GM21360 (cell line): ENCODE measurements around the gene HLTF.
A peak's percentile ranks its signal among the peaks of the same experiment; 100 is the strongest.

Experiments used
- ATAC-seq: cut with Tn5 transposase; IDR thresholded peaks from one replicate; pipeline ENCODE4 v1.9.1; 2021; ENCODE audit warnings: mild to moderate bottlenecking, moderate library complexity; ENCODE audit not compliant: unreplicated experiment

The HLTF gene

DNA sequence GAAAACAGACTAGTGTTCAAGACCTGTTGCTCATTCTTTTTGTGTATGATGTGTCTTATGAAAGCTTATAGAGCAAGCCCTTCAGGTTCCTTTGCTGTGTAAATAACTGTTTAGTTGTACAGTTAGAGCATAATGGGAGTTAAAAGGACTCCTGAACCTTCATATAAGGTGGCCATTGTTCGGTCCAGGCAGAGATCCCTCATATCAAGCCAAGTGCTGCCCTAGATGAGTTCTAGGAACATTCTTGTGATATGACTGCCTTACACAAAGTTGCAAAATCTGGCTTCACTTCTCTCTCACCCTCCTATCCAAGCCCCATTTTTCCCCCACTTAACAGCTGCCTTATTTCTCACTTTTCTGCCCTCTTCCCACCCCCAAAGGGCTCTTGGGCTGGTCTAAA, 68.1 kb downstream of the HLTF start:
- no peak for ATAC-seq

DNA sequence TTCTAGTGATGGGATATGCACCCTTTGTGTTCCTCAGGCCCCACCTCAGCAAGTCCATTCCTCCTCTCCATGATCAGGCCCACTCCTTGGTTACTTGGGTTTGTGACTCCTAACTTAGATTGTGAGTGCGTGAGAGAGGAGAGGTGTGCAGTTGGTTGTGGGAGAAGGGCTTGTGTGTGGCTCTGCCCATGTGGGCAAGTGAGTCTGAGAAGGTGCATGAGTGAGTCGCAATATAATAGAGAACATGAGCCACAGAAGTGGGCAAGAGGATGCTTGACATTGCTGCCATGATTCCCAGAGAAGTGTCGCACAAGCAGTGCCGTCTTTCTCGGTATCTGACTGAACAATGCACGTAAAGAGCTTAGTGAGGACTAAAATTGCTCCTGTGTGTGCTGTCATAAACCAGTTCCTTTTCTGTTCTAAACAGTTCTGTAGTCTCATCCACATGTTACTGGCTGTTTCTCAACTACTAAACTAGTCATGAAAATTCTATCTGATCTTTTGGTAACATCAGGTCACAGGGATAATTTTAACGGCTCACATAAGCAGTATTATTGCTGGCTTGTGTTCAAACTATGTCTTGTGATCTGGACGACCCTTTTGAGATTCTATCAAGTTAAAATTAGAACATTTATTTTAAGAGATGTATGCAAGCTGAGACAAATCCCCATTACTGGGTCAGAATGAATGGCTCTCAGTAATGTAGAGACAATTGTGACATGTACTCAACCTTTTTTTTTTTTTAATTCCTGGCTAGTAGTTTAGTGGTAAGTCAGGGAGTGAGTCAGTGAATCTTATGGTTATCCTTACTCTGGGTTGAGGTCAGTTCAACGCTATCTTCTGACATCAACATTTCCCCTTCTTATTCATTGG, 69.4 kb downstream of the HLTF start:
- no peak for ATAC-seq

DNA sequence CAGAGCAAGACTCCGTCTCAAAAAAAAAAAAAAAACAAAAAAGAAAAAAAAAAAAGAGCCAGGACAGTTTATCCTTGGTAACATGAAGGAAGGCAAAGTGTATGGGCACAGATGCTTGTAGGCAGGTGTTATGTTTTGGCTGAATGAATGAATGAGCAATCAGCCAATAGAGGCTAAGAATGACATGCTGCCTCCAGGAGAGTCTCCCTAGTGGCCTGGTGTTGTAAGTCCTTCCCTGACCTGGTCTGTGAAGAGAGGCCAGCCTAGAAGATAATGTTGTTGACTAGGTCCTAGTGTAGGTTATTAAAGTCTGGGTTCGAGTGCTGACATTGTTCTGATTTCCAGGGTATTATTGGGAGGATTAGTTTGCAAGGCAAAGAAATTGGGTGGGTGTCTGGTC, 70.1 kb downstream of the HLTF start:
- no peak for ATAC-seq

DNA sequence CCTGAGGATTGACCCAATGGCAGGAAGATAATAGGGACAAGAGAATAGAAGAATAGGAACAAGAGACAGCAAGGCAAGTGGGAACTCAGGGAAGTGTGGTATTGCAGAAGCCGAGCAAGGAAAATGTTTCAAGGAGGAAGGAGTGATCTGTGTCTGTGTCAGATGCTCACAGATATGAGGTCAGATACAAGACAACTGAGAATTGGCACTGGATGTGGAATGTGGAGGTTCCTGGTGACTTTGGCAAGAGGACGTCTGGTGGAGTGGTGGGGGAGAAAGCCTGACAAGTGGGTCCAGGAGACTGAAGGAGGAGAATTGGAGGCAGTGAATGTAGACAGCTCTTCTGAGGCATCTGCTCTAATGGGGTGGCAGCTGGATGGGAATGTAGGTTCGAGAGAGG, 70.9 kb downstream of the HLTF start:
- ATAC-seq: no peak

DNA sequence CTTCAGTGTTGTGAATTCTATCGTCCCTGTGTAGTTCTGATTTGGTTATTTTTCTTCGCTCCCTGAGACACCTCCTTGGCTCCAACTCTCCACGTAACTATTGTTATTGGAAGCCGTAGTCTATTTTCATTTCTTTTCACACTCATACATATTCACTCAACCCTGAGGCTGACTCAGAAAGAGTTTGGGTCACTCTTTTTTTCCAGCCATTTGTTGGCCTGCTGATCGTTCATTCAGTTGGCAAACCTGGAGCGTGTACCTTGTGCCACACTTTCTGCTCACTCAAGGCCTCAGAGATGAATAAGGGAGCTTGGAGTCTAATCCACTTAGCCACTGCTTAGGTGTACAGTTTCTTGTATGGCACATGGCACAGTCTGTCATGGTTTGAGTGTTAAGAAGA, 72.6 kb downstream of the HLTF start:
- ATAC-seq: no peak

DNA sequence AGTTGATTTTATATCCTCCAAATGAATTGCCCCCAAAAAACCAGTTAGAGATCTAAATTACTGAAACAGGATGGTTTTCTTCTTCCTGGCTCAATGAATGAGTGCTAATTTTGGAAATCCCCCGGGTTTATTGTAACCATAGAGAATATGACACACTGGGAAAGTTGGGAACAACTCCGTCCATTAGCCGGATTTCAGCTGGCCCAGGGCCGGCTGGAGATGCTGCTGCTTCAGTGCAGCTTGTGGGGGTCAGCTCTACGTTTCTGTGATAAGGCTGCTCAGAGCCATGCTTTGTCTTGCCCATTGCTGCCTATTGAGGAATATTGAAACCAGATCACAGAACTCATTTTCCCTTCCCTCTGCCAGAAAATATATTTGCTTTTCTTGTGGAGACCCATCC, 74.7 kb downstream of the HLTF start:
- no peak for ATAC-seq

DNA sequence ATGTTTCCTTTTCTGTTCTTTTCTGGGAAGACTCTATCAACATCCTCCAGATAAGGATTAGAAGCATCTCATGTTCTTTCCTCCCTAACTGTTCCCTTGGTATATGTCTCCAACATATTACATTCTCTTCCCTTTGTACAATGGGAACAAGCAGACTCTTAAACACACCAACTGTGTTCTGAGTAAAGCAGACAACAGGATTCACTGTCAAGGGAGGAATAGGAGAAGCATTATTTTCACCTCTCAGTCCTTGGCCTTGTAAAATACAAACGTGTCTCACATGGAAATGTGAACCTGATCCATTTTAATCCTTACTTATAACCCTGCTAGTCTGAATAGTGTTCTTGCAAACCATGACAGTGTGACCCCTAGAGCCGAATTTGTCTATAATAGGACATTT, 75.4 kb downstream of the HLTF start:
- no peak for ATAC-seq

DNA sequence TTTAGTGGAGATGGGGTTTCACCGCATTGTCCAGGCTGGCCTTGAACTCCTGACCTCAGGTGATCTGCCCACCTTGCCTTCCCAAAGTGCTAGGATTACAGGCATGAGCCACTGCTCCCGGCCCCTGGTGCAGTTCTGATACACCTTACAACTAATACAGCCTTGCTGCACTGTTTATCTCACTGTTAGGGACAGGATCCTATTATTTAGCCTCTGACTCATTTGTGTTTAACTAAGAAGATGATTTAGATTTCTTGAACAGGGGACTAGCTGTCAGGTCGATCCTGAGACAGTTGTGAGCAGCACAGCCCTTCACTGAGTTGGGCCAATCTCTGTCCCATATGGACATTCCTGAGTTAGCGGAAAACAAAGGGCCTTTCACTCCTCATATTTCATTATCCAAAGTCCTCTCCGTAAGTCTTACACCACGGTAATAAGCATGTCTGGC, 75.8 kb downstream of the HLTF start:
- no peak for ATAC-seq

DNA sequence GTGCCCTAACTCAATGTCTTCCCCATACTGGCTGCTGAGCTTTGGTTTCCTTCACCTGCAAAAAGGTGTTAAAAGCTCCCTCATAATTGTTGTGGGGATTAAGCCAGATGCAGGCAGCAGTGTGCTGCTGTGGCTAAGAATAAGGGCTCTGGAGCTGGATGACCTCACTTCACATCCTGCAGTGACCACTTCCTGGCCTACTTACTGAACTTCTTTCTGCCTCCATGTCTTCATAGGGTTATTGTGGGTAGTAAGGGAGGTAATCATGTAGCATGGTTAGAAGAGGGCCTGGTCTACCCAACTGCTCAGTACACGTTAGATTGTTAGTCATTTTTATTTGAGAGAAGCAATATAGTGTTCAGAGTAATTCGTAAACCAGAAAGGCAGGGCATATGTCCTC, 76.6 kb downstream of the HLTF start:
- ATAC-seq: no peak

DNA sequence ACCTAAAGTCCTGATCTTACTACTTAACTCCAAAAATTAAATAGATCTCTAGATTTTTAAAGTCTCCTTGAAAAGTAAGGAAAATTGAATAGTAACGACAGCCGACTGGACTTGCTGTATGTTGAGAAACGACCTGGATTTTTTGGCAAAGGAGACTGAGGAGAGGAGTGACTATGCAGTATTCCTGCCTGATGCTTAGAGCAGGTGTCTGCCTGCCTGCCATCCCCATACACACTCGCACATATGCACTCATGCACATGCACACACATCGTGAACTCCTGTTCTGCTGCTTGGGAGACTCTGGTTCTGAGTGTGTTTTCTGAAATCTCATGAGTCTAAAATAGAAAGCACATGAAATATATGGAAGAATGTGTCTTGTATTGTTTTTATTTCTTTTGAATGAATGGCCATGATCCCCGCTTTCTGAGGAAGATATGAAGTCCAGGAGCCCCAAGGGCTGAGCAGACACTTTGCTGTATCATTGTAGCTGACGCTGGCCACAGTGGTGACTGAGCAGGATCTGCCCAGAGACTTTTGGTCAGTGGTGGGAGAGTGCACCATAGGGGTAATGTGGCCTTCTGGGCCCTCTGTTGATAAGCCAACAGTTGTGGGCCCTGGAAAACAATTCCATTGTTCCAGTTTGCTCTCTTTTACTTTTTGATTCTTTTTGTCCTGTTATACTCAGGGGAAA, 78.6 kb downstream of the HLTF start:
- no peak for ATAC-seq

DNA sequence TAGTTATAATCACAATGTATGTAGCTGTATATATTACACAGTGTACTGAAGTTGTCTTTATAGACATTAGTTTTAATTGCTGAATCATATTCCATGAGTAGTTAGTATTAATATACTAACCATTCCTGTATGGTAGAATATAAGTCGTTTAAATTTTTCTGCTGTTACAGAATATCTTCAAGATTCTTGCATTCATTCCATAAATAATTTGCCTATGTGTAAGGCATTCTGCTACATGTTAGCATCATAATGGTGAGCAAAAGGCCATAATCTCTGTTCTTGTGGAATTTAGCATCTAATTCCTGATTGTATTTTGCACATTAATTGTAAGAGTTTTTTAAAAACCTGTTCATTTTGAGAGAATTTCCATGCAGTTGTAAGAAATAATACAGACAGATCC, 80.9 kb downstream of the HLTF start:
- no peak for ATAC-seq

DNA sequence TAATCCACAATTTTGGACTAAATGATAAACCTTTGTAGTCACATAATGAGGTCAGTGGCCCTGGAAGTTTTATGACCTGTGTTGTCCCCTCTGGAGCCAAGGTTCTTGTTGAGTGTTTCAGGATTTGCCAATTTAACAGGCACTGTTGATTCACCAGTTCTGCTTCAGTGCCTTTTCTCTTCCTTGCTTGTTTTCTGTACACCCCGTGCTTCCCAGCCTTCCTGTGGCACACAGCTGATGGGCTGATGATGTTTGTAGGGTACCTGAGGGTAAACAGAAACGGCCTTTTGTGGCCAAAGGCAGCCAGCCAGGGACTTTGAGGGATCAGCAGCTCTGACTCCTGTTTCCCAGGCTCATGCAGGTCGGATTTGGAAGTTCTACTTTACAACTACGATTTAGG, 81.7 kb downstream of the HLTF start:
- no peak for ATAC-seq

DNA sequence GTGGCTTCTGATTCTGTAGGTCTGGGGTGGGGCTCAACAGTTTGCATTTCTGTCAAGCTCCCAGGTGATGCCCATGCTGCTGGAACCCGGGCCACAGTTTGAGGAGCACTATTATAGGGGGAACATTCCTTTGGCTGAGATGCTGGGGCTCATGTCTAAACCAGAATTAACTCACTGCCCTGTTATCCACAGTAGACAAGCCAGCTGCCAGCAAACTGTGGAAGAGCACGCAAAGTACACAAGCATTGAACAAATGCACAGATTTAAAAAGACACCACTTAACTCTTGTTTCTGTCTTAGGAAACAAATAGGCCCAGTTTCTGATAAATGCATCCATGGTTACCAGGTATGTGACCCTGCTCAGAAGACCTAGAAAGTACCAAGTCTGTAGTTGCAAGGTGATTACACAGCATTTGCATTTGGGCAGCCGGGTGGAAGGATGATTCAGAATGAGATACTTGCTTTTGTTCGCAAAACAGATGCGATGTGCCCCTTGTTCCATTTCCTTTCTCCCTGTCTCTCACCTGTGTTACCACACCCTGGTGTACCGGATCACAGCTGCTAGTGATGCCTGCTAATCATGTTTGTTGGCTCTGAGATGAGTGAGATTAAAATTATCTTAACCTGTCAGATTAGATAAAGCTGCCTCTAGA, 82.6 kb downstream of the HLTF start:
- ATAC-seq: peak; percentile 86

DNA sequence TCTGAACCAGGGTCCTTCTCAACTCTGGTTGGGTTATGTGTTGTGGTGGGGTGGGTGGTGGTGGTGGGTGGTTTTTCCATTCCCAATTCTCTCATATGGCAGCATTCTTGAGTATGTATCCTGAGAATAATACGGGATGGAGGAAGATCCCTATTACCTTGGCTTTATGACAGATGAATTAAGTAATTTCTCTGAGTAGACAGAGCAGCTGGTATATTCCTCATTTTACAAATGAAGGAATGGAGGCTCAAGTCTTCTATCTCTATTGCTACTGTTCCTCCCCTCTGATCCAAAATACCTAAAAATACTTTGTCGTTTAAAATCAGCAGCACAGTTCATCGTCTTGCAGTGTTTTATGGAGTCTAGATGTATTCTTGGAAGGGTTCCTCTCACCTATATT, 84.6 kb downstream of the HLTF start:
- no peak for ATAC-seq

DNA sequence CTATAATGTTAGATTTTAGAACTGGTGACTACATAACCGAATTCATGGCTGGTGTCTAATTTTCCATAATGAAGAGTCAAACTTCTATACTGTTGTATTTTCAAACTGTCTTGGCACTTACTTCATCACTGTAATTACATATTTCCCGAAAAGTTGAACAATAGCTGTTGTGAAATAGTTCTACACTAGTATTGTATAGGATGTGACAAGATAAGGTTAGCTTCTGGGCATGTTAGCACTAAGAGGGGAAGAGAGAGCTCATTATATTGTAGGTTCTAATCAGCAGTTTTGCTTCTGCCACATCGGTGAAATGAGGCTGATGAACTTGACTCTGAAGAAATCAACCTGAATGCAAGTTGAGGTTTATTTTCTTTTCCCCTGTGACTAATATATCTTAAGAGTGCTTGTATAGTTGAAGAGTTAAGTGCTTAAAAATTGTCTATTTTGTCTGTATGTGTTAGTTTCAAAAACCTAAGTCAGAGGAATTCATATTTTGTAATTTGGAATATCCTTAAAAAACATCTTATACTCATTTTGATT, 86.1 kb downstream of the HLTF start:
- ATAC-seq: no peak

DNA sequence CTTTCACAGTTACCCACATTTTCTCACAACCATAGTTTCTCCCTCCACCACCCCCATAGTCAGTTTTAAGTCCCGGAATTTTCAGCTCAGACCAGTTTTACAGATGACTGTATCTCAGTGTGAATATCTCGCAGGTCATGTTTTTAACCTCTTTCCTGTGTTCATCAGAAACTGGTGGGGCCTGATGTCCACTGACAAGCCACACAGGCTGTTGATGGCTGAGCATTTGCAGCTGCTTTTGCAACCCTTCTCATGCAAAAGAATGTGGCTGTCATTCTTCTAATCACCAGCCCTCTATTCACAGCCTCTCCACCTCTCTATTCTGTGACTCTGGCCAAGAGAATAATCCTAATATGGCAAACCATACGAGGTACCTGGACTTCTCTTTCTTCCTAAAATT, 86.5 kb downstream of the HLTF start:
- no peak for ATAC-seq

DNA sequence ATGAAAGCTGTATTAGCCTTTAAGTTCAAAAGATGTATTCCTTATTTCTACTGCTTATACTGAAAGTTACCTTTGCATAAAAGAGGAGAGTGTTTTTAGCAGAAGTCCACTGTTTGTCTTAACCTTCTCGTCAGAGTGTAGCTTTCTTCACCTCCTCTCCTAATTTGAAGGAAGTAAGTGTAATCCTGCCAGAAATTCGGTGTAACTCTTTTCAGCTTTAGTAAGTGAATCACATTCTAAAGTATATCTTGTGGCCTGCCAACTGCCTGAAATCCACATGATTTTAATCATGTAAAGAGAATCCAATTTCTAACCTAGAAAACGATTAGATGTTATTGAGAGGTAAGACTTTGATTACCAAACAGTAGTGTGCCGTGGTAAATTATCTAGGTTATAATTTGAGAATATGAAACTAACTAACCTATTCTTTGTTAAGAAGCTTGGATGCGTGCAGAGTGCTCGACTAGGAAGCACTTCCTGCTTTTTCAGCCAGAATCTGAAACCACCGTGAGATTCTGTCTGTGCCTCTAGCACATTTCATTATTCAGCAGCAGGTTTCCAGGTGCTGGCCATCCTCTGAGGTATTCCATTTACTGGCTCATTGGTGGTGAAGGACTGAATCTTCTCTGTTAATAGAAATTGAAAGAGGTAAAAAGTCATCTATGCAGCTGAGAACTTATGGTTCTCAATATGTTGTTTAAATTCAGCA, 87.5 kb downstream of the HLTF start:
- ATAC-seq: no peak

DNA sequence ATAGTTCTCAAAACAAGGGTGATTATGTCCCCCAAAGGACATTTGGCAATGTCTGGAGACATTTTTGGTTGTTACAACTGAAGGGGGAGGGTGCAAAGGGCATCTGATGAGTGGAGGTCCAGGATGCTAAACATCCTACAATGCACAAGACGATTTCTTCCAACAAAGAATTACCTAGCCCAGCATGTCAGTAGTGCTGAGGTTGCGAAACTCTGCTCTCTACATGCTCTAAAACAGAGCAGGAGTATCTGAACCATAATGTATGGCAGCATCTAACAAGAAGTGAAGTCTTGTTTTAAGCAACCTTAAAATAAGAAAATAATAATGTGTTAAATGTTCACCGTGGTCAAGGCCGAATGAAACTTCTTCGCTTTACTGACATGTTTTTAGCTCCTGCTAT, 88.0 kb downstream of the HLTF start:
- ATAC-seq: no peak

DNA sequence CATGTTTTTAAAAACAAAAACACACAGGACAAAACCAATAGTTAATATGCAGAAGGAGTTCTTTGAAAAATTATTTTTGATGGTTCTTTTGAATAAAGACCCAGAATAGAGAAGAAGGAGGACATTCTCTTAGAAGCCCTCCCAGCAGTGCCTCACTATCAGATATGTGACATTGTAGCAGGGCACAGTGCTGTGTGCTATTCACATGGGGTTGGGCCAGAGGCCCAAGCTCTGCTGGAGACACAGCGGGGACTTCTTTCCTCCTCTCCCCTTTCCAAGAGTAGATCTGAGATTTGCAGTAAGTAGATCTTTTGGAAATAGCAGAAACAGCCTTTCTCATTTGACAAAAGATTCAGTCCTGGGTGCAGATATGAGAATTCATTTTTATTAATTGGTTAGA, 88.7 kb downstream of the HLTF start:
- ATAC-seq: no peak

DNA sequence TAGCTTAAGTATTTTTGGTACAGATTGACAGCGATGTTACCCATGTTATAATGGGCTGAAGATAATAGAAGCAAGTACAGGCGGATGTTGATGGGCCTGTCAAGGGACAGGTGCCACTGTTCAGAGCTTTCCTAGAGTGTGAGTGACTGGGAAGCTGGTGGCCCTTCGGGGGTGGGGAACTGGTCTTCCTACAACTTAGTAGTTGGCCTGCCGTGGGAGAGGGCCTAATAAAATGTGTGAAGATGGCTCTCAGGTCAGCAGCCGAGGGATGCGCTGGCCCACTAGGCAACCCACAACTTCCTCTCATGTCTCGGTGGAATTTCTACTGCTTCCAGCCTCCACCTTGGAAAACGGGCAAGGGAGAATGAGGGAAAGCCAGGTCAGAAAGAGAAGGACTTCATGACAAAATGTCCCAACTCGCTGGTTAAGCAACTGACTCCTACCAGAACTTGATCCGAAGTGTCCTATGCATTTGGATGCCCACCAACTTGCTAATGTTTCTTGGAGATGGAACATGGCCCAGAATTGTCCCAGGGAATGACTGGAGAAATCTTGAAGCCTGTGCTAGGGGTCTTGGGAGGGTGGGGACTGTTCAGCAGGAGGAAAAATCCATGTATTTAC, 93.6 kb downstream of the HLTF start:
- ATAC-seq: no peak
